Keratinocyte (primary cell): ENCODE results near the gene CDH13. TPM values are rescaled to one million over a fixed set of nuclear protein-coding genes. Genes with fewer than 3 reads are reported as not detected.

ENCODE experiments used
- DNase-seq: peaks from one replicate; pipeline ENCODE4 v3.0.0-alpha.2; 2011; ENCODE audit warnings: low read depth, missing footprints, low spot score
- FAIRE-seq: peaks from 2 replicates; lab custom pipeline; 2011; peaks lifted over from hg19 to GRCh38; lab: Jason Lieb, UNC
- H2AFZ ChIP-seq: 2 replicates; pipeline ENCODE4 v1.6.0; 2012; ENCODE audit warnings: low read length, control low read depth, inconsistent platforms; ENCODE audit not compliant: control insufficient read depth
- H3K27ac ChIP-seq: 2 replicates; pipeline ENCODE4 v1.5.1; 2011; ENCODE audit warnings: low read length; ENCODE audit not compliant: control insufficient read depth, insufficient read depth
- H3K27me3 ChIP-seq: 3 replicates; pipeline ENCODE4 v1.6.0; 2011; ENCODE audit warnings: low read length; ENCODE audit not compliant: control insufficient read depth, insufficient read depth; ENCODE audit errors: extremely low read depth
- H3K36me3 ChIP-seq, 2 experiments: 2 replicates in 1 of 2; 3 replicates in 1 of 2; pipeline ENCODE4 v1.5.1; 2011; ENCODE audit warnings: low read length in 2 of 2, mild to moderate bottlenecking in 1 of 2; ENCODE audit not compliant: control insufficient read depth in 2 of 2, insufficient read depth in 2 of 2; ENCODE audit errors: extremely low read depth in 1 of 2
- H3K4me1 ChIP-seq: 3 replicates; pipeline ENCODE4 v1.5.1; 2011; ENCODE audit warnings: low read length; ENCODE audit not compliant: control insufficient read depth, insufficient read depth; ENCODE audit errors: extremely low read depth
- H3K4me2 ChIP-seq: 3 replicates; pipeline ENCODE4 v1.6.0; 2011; ENCODE audit warnings: low read depth, low read length; ENCODE audit not compliant: control insufficient read depth, insufficient read depth; ENCODE audit errors: extremely low read depth
- H3K4me3 ChIP-seq, 3 experiments: fragments of 200-600 bp in 1 of 3; sonication (generic) in 1 of 3; 2 replicates in 2 of 3; 3 replicates in 1 of 3; pipeline ENCODE4 v1.5.1; 2011 to 2016; ENCODE audit warnings: low read length in 3 of 3, mild to moderate bottlenecking in 3 of 3, control low read depth in 2 of 3, inconsistent platforms in 1 of 3, low read depth in 1 of 3, mixed read lengths in 1 of 3, mixed run types in 1 of 3, moderate library complexity in 1 of 3; ENCODE audit not compliant: control insufficient read depth in 2 of 3, insufficient read depth in 2 of 3; ENCODE audit errors: extremely low read depth in 1 of 3
- H3K79me2 ChIP-seq: 2 replicates; pipeline ENCODE4 v1.6.0; 2012; ENCODE audit warnings: low read length; ENCODE audit not compliant: control insufficient read depth, insufficient read depth
- H3K9ac ChIP-seq: 3 replicates; pipeline ENCODE4 v1.6.0; 2011; ENCODE audit warnings: low read length; ENCODE audit not compliant: control insufficient read depth, insufficient read depth; ENCODE audit errors: extremely low read depth
- H3K9me1 ChIP-seq: 3 replicates; pipeline ENCODE4 v1.6.0; 2011; ENCODE audit warnings: low read length; ENCODE audit not compliant: control insufficient read depth, insufficient read depth; ENCODE audit errors: extremely low read depth
- H3K9me3 ChIP-seq: 2 replicates; pipeline ENCODE4 v1.5.1; 2012; ENCODE audit warnings: low read depth, low read length; ENCODE audit not compliant: control insufficient read depth
- H4K20me1 ChIP-seq: 3 replicates; pipeline ENCODE4 v1.6.0; 2011; ENCODE audit warnings: low read length; ENCODE audit not compliant: control insufficient read depth, insufficient read depth; ENCODE audit errors: extremely low read depth
- EZH2 ChIP-seq: IDR thresholded peaks from one replicate; pipeline ENCODE4 v1.6.1; 2012; ENCODE audit warnings: inconsistent platforms, mild to moderate bottlenecking, low read length, moderate library complexity
- dilution Hi-C: fragments of 300-500 bp; cut with MboI; formaldehyde crosslinking; loops from one replicate; pipeline ENCODE4 v1.7.0; 2020; ENCODE audit warnings: low sequenced_read_pairs; ENCODE audit not compliant: extremely low pct_ligation_motif_present
- polyA plus RNA-seq, 5 experiments: library from polyadenylated mRNA; depleted of rRNA in 3 of 5; stranded (reverse) in 3 of 5; stranded (forward) in 1 of 5; unstranded in 1 of 5; fragments of >200 nt; gene quantifications; 1 replicate in 1 of 5; 2 replicates in 3 of 5; 3 replicates in 1 of 5; pipeline versions ENCODE4 v1.2.1 to v1.2.3, GENCODE V29; 2011 to 2012; ENCODE audit warnings: missing spikeins in 2 of 5, low read depth in 1 of 5, low replicate concordance in 1 of 5
- TF ChIP-seq, protein P1 (sequence below), 3 experiments: IDR thresholded peaks in 1 of 3; conservative IDR thresholded peaks in 1 of 3; optimal IDR thresholded peaks in 1 of 3; 2 replicates in 2 of 3; 3 replicates in 1 of 3; pipeline versions ENCODE3 to v1.5.1; 2011; ENCODE audit warnings: low read length in 3 of 3, mild to moderate bottlenecking in 3 of 3, moderate library complexity in 2 of 3, control low read depth in 1 of 3, inconsistent platforms in 1 of 3; ENCODE audit not compliant: insufficient read depth in 2 of 3; ENCODE audit errors: extremely low read depth in 1 of 3

Gene CDH13
- polyA plus RNA-seq, 1 donor (not counting 4 experiments of a cell fraction or from before 2014, with no cell fraction given): 111 TPM

DNA sequence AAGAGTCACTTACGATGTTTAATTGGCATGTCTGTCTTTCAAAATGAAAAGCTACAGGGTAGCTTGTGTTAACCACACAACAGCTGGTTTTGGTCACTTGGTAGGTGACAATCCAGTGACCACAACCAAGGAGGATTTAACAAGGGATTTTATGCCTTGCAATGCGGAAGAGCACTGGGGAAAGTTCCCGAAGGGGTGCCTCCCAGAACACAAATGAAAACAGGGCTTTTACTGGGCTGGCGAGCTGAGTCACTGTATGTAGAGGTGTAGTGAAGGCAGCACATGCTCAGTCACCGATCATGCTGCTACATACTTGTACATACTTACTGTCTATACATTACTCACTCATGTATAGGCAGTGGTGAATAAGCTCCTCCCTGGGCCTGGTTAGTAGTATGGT, 483.5 kb downstream of the CDH13 start:
- no peaks in the 10 kb centered on the region for H3K9me1 ChIP-seq
- H3K27ac ChIP-seq: no peak overlapping the region
- H3K36me3 ChIP-seq: no peaks in the 10 kb centered on the region
- DNase-seq: no peak
- no peak for TF ChIP-seq EZH2
- TF ChIP-seq, protein P1, sequence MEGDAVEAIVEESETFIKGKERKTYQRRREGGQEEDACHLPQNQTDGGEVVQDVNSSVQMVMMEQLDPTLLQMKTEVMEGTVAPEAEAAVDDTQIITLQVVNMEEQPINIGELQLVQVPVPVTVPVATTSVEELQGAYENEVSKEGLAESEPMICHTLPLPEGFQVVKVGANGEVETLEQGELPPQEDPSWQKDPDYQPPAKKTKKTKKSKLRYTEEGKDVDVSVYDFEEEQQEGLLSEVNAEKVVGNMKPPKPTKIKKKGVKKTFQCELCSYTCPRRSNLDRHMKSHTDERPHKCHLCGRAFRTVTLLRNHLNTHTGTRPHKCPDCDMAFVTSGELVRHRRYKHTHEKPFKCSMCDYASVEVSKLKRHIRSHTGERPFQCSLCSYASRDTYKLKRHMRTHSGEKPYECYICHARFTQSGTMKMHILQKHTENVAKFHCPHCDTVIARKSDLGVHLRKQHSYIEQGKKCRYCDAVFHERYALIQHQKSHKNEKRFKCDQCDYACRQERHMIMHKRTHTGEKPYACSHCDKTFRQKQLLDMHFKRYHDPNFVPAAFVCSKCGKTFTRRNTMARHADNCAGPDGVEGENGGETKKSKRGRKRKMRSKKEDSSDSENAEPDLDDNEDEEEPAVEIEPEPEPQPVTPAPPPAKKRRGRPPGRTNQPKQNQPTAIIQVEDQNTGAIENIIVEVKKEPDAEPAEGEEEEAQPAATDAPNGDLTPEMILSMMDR (optimal IDR thresholded peaks at IDR 0.05 in 1 of 3, IDR thresholded peaks at IDR 0.05 in 1 of 3, conservative IDR thresholded peaks at IDR 0.05 in 1 of 3; ENCODE audit: extremely low read depth in 1 of 3, insufficient read depth in 2 of 3, low read length in 3 of 3): no peak
- no peak overlapping the region for H2AFZ ChIP-seq
- no peaks in the 10 kb centered on the region for H4K20me1 ChIP-seq
- dilution Hi-C loops: no loop called here
- no peaks in the 10 kb centered on the region for H3K27me3 ChIP-seq
- no peak overlapping the region for H3K4me2 ChIP-seq
- H3K9ac ChIP-seq: no peak overlapping the region
- H3K79me2 ChIP-seq: no peaks in the 10 kb centered on the region
- H3K4me1 ChIP-seq: peaks cover 9% of the 10 kb centered on the region
- no peaks in the 10 kb centered on the region for H3K9me3 ChIP-seq
- FAIRE-seq: no peak
- no peak overlapping the region for H3K4me3 ChIP-seq

DNA sequence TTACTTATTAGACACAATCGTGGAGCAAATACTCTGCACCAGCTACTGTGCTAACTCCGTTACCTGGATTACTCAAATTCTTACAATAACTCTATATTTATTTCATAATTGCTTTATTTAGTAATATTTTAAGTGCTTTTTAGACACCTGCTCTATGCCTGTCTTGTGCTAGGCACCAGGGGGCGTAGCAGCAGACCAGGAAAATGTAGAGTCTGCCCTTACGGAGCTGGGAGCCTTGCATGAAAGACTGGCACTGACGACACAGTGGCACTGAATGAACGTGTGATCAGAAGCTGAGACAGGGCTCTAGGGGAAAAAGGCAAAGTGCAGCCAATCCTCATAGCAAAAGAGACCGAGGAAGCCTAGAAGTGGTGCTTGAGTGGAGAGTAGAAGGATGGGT, 486.5 kb downstream of the CDH13 start:
- dilution Hi-C loops: no loop called here
- no peak for TF ChIP-seq EZH2
- TF ChIP-seq, protein P1 (optimal IDR thresholded peaks at IDR 0.05 in 1 of 3, IDR thresholded peaks at IDR 0.05 in 1 of 3, conservative IDR thresholded peaks at IDR 0.05 in 1 of 3; ENCODE audit: extremely low read depth in 1 of 3, insufficient read depth in 2 of 3, low read length in 3 of 3): peak; percentile 28 to 50 (median 47)
- Histone ChIP-seq H2AFZ (no peak overlapping the region), H3K9ac (no peak overlapping the region), H3K4me2 (no peak overlapping the region), H3K9me1 (peaks cover 4% of the 10 kb centered on the region), H3K36me3 (peaks cover 0 to 6% of the 10 kb centered on the region in 2 experiments), H3K9me3 (no peaks in the 10 kb centered on the region), H3K79me2 (no peaks in the 10 kb centered on the region), H3K27ac (no peak overlapping the region), H4K20me1 (no peaks in the 10 kb centered on the region), H3K4me1 (no peaks in the 10 kb centered on the region), H3K27me3 (no peaks in the 10 kb centered on the region), H3K4me3 (no peak overlapping the region)
- DNase-seq (no peak), FAIRE-seq (no peak)
